Tibial artery (tissue), 4 donors: Measurements from ENCODE around the gene NUAK2.
A peak's percentile ranks its signal among the peaks of the same experiment; 100 is the strongest.

ENCODE experiments used
- DNase-seq, 2 donors: peaks; one replicate each; pipeline ENCODE4 v3.0.0-alpha.2; 2019
- H3K27ac ChIP-seq, 2 donors: fragments of 200-600 bp; sonication (generic) in 1 of 2; 1 replicate in 1 of 2; 2 replicates in 1 of 2; pipeline ENCODE4 v1.5.1; 2018 to 2019; ENCODE audit warnings: mild to moderate bottlenecking in 1 of 2
- H3K27me3 ChIP-seq, 2 donors: fragments of 200-600 bp; sonication (generic) in 1 of 2; one replicate each; pipeline versions ENCODE4 v1.5.1 to v1.6.0; 2016 to 2019
- H3K36me3 ChIP-seq, 3 donors: fragments of 200-600 bp; sonication (generic) in 2 of 3; one replicate each; pipeline ENCODE4 v1.5.1; 2016 to 2019; ENCODE audit warnings: mild to moderate bottlenecking in 2 of 3
- H3K4me1 ChIP-seq, 4 donors: fragments of 200-600 bp; sonication (generic) in 2 of 4; 1 replicate in 3 of 4; 2 replicates in 1 of 4; pipeline ENCODE4 v1.5.1; 2016 to 2019
- H3K4me3 ChIP-seq, 2 donors: fragments of 200-600 bp; sonication (generic) in 1 of 2; 1 replicate in 1 of 2; 2 replicates in 1 of 2; pipeline ENCODE4 v1.5.1; 2018 to 2019; ENCODE audit warnings: mild to moderate bottlenecking in 2 of 2
- H3K9me3 ChIP-seq, 3 donors: fragments of 200-600 bp; sonication (generic) in 1 of 3; one replicate each; pipeline ENCODE4 v1.5.1; 2016 to 2019
- CTCF ChIP-seq, 2 experiments: fragments of 200-600 bp in 1 of 2; fragments of 450-650 bp in 1 of 2; IDR thresholded peaks; one replicate each; pipeline ENCODE4 v1.5.1; 2017 to 2019; ENCODE audit warnings: antibody characterized with exemption in 2 of 2, mild to moderate bottlenecking in 1 of 2, moderate library complexity in 1 of 2
- intact Hi-C: fragments of 100-400 bp; cut with DNase I; formaldehyde crosslinking; loops from one replicate; pipeline ENCODE4 v1.15.0; 2023; ENCODE audit warnings: low total_unique reads

NUAK2 gene

DNA sequence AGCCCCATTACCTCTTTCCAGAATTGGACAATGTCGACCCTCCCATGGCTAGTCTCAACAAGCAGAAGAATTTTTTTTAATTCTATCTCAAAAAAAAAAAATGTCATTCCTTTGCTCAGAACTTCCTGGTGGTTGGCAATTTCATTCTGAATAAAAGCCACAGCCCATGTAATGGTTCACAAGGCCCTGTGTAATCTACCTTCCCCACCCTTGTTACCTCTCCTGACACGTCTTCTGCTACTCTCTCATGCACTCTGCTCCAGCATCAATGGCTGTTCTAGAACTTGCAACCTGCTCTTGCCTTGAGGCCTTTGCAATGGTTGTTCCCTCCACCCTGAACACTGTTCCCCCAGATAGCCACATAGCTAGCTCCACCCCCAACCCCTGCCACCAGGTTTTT lies 25.4 kb downstream of the NUAK2 start:
- Histone ChIP-seq H3K9me3 (no peaks in the 10 kb centered on the region), H3K4me3 (no peak overlapping the region), H3K36me3 (no peaks in the 10 kb centered on the region), H3K27me3 (no peaks in the 10 kb centered on the region), H3K27ac (no peak overlapping the region), H3K4me1 (peaks cover 0 to 30% (median 10%) of the 10 kb centered on the region in 4 donors)
- intact Hi-C loops: loop anchor here (5.0 kb wide), 1 partner anchor 96 kb away; no protein-coding TSS in a partner anchor
- DNase-seq: no peak
- TF ChIP-seq CTCF (IDR thresholded peaks at IDR 0.05): no peak

DNA sequence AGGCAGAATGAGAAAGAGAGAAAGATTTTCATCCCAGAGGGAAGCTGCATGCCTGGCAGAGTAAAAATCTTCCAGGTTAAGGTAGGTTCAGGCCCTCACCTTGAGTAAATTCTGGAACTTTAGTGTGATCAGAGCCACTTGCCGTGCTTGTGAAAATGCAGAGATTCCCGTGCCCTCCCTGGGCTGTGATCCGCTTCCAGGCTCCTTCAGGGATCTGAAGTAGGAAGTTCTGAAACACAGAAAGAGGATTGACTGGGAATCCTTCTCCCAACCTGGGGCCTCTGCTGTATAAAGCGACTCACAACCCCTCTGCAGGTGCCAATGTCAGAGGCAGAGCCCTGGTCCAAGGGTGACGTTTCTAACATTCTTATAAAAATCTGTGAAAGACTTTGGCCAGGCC lies 26.6 kb downstream of the NUAK2 start:
- no peaks in the 10 kb centered on the region for H3K27me3 ChIP-seq
- H3K9me3 ChIP-seq: no peaks in the 10 kb centered on the region
- intact Hi-C loops: loop anchor here (5.0 kb wide), 1 partner anchor 97 kb away; no protein-coding TSS in a partner anchor
- H3K4me1 ChIP-seq: peaks cover 0 to 26% (median 9%) of the 10 kb centered on the region in 4 donors
- H3K36me3 ChIP-seq: no peaks in the 10 kb centered on the region
- DNase-seq: no peak
- TF ChIP-seq CTCF (IDR thresholded peaks at IDR 0.05): no peak
- no peak overlapping the region for H3K4me3 ChIP-seq
- H3K27ac ChIP-seq: peak overlapping the region; percentile 8 to 35

DNA sequence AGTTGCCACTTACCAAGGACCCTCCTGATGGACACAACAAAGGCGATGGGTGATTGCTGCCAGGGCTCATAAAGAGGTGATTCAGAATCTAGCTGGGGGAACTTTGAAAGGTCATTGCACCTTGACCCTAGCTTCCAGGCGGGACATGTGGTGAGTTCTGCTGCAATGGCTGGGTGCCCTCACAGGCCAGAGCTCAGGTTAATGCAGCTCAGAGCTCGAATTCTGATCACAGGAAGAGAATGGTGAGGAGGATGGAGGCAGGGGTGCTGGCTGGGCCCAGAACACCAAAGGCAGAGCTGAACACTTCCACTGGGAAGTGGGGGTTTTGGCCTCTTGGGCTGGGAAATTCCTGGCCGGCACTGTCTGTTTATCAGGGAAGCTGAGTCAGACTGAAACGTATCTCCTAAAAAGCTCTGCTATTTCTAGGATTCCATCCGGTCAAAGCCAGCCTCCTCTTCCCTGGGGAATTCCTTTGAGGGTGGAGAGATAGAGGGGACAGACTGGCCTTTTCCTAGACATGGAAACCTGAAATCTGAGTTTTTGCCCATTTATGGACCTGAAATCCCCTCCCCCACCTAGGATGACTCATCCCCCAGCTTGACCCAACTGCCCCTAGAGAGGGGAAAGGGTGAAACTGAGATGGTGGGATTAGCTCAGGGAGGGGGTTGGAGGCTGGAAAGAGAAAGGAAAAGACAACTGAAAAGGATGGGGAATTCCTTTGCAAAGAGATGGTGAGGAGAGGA lies 27.2 kb downstream of the NUAK2 start:
- no peaks in the 10 kb centered on the region for H3K27me3 ChIP-seq
- H3K4me1 ChIP-seq: peaks cover 0 to 26% (median 9%) of the 10 kb centered on the region in 4 donors
- TF ChIP-seq CTCF (IDR thresholded peaks at IDR 0.05): no peak
- no peak for DNase-seq
- H3K4me3 ChIP-seq: no peak overlapping the region
- H3K27ac ChIP-seq: peak overlapping the region; percentile 8 to 35
- H3K9me3 ChIP-seq: no peaks in the 10 kb centered on the region
- intact Hi-C loops: no loop called here
- no peaks in the 10 kb centered on the region for H3K36me3 ChIP-seq

DNA sequence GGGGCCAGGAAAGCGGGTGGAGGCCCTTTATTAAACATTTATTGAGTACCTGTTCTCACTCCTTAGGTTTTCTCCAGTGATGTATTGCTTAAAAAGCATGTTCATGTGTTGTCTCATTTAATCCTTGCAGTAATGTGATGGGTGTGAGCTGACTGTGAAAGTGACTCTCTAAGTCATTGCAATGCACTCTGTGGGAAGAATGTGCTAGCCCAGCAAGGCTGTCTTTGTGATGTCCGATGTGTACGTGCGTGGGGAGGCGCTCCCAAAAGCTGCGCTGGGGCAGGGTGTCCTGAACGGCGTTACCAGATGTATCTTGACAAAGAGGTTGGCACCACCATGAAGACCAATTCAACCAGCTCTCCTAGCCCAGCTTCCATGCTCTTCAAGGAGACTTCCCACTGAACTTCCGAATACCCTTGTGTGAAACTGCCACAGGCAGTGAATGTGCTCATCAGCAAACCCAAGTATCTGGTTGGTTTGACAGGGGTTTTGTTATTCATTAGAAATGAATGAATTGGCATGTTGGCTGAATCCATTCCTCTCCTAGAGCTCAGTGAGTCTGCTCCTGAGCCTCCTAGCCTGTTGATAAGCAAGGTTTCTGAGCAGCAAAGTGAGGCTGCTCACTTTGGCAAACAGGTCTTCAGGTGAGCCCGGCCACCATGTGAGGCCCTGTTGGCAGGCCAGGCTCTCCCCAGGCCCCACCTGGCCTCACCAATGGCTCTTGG lies 28.0 kb downstream of the NUAK2 start:
- peaks cover 0 to 21% (median 9%) of the 10 kb centered on the region in 4 donors for H3K4me1 ChIP-seq
- DNase-seq: no peak
- no peaks in the 10 kb centered on the region for H3K9me3 ChIP-seq
- intact Hi-C loops: no loop called here
- peak overlapping the region in 1 of 2 donors; percentile 8 for H3K27ac ChIP-seq
- H3K36me3 ChIP-seq: no peaks in the 10 kb centered on the region
- no peak for TF ChIP-seq CTCF (IDR thresholded peaks at IDR 0.05)
- H3K4me3 ChIP-seq: no peak overlapping the region
- H3K27me3 ChIP-seq: no peaks in the 10 kb centered on the region

GRCh38 chr1:205291596-205291995 lies 29.9 kb downstream of the NUAK2 start:
- no peak for TF ChIP-seq CTCF (IDR thresholded peaks at IDR 0.05)
- H3K27me3 ChIP-seq: no peaks in the 10 kb centered on the region
- peaks cover 0 to 15% (median 8%) of the 10 kb centered on the region in 4 donors for H3K4me1 ChIP-seq
- no peaks in the 10 kb centered on the region for H3K36me3 ChIP-seq
- intact Hi-C loops: no loop called here
- no peak overlapping the region for H3K4me3 ChIP-seq
- no peaks in the 10 kb centered on the region for H3K9me3 ChIP-seq
- no peak overlapping the region for H3K27ac ChIP-seq
- no peak for DNase-seq
